Stimulated activated CD4-positive, alpha-beta T cell treated with anti-CD3 and anti-CD28 coated beads, Interleukin-15, amount 100 ng/mL, for 48 hours (primary cell): ENCODE data around the gene SLC16A12.

ENCODE experiments used
- DNase-seq, 2 donors: peaks; one replicate each; pipeline ENCODE4 v3.0.0-alpha.2; 2020; ENCODE audit warnings: low read depth in 2 of 2

Gene SLC16A12, protein sequence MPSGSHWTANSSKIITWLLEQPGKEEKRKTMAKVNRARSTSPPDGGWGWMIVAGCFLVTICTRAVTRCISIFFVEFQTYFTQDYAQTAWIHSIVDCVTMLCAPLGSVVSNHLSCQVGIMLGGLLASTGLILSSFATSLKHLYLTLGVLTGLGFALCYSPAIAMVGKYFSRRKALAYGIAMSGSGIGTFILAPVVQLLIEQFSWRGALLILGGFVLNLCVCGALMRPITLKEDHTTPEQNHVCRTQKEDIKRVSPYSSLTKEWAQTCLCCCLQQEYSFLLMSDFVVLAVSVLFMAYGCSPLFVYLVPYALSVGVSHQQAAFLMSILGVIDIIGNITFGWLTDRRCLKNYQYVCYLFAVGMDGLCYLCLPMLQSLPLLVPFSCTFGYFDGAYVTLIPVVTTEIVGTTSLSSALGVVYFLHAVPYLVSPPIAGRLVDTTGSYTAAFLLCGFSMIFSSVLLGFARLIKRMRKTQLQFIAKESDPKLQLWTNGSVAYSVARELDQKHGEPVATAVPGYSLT

DNA sequence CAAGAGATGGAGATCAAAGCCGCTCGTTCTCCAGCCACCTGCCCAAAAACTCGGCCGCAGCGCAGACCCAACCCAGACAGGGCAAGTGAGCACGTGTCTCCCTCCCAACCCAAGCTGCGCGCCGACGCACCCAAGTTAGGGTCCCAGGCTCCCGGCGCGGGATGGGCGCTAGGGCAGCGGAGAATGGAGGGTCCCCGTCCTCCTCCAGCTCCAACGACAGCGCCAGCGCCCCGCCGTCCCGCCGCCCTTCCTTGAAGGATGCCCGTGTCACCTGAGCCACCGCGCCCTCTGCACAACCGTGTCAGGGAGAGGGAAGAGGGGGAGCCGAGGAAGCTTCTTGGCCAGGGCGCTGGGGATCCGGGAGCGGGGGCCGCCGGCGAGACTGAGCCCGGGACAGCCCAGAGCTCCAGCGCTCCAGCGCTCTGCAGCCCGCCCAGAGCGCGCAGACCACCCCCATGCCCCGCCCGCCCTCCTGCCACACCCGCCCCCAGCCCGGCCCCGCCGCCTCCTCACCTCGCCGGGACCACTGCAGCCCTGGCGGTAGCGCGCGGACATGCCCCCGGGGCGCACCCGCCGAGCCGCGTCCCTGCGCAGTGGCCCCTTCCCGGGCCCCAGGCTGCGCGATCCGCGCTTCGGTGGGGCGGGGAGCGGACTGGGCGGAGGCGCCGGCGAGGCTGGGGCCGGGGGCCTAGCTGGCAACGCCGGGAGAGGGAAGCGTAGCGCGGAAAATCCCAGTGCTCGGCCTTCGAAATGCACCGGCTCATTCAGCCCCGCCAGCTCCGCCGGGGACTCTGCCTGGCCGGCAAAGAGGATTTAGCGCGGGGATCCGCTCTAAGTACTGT is at the start of gene SLC16A12:
TSS of gene SLC16A12 (minus strand) at position 424 of the 842 bp plus-strand sequence. CDS start 73,016 bp downstream, outside the sequence.
- DNase-seq: no peak

GRCh38 chr10:89582022-89582421 is 46.6 kb upstream of the SLC16A12 start:
- DNase-seq: no peak

DNA sequence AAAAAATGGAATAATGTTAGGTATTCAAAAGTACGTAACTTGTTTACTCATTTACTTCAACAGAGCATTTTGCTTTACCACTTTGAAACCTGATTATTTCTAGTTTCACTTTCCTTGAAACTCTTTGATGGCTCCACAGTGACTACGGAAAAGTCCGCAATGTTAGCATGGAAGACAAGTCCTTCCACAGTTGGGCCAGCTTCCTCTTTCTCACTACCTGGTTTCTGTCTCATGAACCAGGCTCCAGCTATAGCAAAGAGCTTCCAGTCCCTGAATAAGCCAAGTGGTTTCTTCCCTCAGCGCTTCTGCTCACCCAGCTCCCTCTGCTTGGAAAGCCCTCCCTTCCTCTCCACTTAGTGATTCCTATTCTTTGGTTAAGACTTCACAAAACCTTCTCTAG is 44.8 kb upstream of the SLC16A12 start:
- no peak for DNase-seq

GRCh38 chr10:89576696-89577095 is 41.3 kb upstream of the SLC16A12 start:
- no peak for DNase-seq

GRCh38 chr10:89576022-89576421 is 40.6 kb upstream of the SLC16A12 start:
- no peak for DNase-seq

GRCh38 chr10:89575031-89575430 is 39.6 kb upstream of the SLC16A12 start:
- DNase-seq: no peak

DNA sequence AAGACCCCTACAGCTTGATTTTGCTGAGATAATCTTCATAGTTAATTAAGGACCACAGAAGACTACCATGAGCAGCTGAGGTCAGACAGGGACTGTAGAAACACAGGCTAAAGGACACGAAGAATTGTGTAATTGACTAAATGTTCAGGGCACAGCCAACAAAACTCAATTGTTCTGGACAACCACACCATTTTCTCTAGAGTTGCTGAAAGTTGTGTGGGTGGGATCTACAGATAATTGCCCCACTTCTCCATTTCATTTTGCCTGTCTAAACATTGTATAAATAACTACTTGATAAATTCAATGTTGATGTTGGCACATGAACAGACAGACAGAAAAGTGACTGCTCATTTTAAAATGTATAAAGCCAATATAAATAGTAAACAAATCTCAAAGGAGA is 39.0 kb upstream of the SLC16A12 start:
- no peak for DNase-seq

GRCh38 chr10:89567576-89568245 is 32.3 kb upstream of the SLC16A12 start:
- no peak for DNase-seq

GRCh38 chr10:89566992-89567391 is 31.6 kb upstream of the SLC16A12 start:
- DNase-seq: no peak

- no peak for DNase-seq
These were observed 30.9 kb upstream of the SLC16A12 start for GRCh38 chr10:89566095-89566950.

DNA sequence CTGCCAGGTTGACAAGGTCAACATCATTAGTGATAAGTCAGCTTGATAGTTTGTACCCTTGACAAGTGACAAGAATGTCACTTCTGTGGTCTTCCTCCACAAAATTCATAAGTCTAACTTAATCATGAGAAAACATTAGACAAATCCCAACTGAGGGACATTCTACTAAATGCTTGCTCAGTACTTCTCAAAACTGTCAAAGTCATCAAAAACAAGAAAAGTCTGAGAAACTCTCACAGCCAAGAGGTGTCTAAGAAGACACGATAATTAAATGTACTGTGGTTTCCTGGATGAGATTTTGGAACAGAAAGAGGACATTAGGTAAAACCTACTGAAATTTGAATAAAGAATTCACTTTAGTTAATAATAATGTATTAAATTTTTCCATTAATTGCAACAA is 29.8 kb upstream of the SLC16A12 start:
- DNase-seq: no peak

DNA sequence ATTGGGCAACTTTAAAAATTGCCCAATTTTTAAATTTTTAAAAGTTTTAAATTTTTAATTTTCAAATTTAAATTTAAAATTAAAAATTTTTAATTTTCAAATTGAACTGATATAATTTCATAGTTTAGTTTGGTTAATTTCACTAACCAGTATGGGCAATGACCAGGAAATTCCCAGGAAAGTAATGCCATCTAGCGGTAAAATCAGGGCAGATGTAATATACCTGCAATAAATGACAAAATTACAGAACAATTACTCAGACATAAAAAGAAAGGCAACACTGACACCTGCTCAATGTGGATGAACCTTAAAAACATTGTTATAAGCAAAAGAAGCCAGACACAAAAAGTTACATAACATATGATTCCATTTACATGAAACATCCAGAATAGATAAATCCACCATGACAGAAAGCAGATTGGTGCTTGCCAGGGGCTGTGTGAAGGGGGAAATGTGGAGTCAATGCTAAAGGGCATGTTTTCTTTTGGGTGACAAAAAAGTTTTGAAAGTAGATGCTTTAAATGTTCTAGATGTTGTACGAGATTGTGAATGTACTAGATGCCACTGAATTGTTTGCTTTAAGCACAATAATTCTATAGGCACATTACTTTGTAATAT is 28.6 kb upstream of the SLC16A12 start:
- DNase-seq: no peak

DNA sequence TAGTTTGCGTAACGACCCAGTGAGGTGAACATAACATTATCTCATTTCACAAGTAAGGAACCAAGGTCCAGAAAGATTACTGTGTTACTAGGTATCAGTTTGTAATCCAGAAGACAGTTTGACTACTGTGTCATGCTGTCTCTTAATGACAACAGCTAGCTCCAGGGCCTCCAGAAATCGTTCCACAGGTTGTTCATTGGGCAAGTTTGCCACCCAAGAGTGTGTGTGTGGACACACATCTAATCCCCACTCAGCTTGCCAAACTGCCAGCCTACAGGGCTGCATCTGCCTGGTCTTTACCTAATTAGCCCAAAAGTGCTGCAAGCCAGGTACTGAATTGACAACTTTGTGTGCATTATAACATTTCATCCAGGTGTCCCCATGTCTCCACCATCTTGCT is 27.9 kb upstream of the SLC16A12 start:
- DNase-seq: no peak

- DNase-seq: no peak
These were observed 21.2 kb upstream of the SLC16A12 start for GRCh38 chr10:89556600-89556999.

GRCh38 chr10:89555688-89556445 is 20.5 kb upstream of the SLC16A12 start:
- DNase-seq: no peak

DNA sequence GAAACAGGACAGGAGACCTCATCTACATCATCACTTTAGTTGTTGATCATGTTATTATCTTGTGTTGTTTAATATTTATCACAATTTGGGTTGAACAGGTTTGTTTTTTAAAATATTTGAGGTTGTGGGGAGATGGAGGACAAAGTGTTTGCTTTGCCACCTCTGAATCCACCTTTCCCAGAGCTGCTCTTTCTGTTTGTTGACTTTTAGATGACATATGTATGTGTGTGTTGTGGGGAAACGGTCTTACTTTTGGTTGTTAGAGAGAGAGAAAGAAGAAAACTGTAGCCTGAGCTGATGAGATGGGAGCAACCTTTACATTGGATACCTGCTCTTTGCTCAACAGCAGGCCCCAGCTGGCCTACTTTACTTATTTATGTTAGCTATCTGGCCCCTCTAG is 19.0 kb upstream of the SLC16A12 start:
- no peak for DNase-seq

DNA sequence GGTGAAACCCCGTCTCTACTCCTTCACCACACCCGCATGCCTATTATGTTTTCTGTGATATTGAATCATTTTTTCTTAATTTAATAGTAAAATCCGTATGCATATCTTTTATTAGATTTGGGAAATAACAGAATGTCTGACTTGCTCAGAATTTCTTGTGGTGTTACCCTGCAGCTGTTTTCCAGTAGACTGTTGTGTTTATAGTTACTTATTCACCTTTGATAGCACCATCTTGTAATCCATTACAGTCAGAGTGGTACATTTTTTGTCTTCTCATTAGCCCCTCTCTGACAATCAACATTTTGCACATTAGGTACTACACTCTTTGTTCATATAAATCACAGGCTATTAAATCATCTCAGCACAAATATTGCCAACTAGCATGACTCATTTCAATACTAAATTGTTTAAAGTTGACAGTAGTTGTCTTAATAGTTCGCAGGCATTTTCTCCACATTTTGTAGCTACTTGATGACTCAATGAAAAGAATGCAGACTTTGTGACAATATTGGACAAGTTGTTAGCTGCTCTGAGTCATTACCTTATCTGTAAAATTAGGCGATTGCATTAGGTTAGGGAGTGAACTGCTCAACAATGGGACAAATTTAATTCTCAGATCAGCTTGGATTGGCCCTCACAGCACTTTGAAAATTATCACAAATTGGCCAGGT is 17.8 kb upstream of the SLC16A12 start:
- no peak for DNase-seq

DNA sequence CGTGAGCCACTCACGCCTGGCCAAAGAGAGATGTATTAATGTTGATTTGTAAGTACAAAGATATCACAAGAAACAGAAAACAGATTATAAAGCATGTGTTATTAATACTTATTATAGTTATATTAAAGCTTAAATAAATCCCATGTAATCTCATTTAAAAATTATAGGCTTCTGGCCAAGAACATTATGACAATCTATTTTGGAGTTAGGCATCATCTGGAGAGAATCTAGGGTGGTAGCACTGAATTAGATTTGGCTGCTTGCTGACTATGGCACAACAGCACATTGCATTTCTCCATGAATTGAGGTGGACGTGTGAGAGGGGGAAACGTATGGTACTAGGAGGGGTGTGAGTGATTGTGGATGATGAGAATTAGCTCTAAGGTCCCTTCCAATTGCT is 16.8 kb upstream of the SLC16A12 start:
- DNase-seq: no peak

DNA sequence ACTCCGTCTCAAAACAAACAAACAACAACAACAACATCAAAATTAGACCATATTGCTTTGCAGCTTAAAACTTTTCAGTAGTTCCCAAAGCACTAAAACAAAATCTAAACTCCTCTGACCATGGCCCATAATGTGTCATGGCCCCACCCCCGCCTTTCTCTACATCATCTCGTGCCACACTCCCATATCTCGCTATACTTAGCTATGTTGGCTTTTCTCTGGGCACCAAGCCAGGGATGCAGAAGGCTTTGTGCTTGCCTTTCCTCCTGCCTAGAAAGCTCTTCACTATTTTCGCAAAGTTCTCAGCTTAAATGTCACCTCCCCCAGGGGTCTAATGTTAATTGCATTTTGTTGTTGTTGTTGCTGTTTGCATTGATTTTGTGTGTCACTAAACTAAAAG is 15.1 kb upstream of the SLC16A12 start:
- DNase-seq: no peak
